Measurements from ENCODE around the gene TMBIM1.

TMBIM1 gene

GRCh38 chr2:218272531-218273212 is 19.6 kb downstream of the TMBIM1 start:
- peak; percentile 84 for DNase-seq (ENCODE audit: low spot score)

- DNase-seq (ENCODE audit: low spot score), result no peak
Observed at GRCh38 chr2:218271865-218272530, 20.3 kb downstream of the TMBIM1 start.

- DNase-seq (ENCODE audit: low spot score), result no peak
Observed at GRCh38 chr2:218271487-218271797, 20.9 kb downstream of the TMBIM1 start.

- DNase-seq (ENCODE audit: low spot score), result peak; percentile 63
Observed at GRCh38 chr2:218270721-218271486, 21.4 kb downstream of the TMBIM1 start.

GRCh38 chr2:218269900-218270720 is 22.2 kb downstream of the TMBIM1 start, which contains the start of the genes AAMP and PNKD:
AAMP (minus strand) TSS chr2:218270137; CDS start chr2:218270086, 51 bp downstream.
PNKD (plus strand) TSS chr2:218270519; CDS start chr2:218270536, 17 bp downstream.
- peak; percentile 99 for DNase-seq (ENCODE audit: low spot score)

GRCh38 chr2:218267259-218267658 is 25.0 kb downstream of the TMBIM1 start:
- no peak for DNase-seq (ENCODE audit: low spot score)

GRCh38 chr2:218266316-218266979 is 25.9 kb downstream of the TMBIM1 start:
- no peak for DNase-seq (ENCODE audit: low spot score)

- DNase-seq (ENCODE audit: low spot score), result no peak
Observed at GRCh38 chr2:218265626-218266025, 26.7 kb downstream of the TMBIM1 start.

GRCh38 chr2:218264773-218265561 is 27.3 kb downstream of the TMBIM1 start:
- no peak for DNase-seq (ENCODE audit: low spot score)

- DNase-seq (ENCODE audit: low spot score), result no peak
Observed at GRCh38 chr2:218263817-218264641, 28.3 kb downstream of the TMBIM1 start.

GRCh38 chr2:218262631-218263586 is 29.4 kb downstream of the TMBIM1 start:
- DNase-seq (ENCODE audit: low spot score), result no peak

GRCh38 chr2:218262237-218262600 is 30.1 kb downstream of the TMBIM1 start:
- no peak for DNase-seq (ENCODE audit: low spot score)

GRCh38 chr2:218261423-218262236 is 30.7 kb downstream of the TMBIM1 start:
- no peak for DNase-seq (ENCODE audit: low spot score)

- DNase-seq (ENCODE audit: low spot score), result no peak
Observed at GRCh38 chr2:218260742-218261422, 31.4 kb downstream of the TMBIM1 start, which contains the start of gene GPBAR1. GPBAR1 (plus strand) TSS chr2:218261015; CDS start chr2:218262725, 1,710 bp downstream.

- DNase-seq (ENCODE audit: low spot score), result no peak
Observed at GRCh38 chr2:218260166-218260565, 32.1 kb downstream of the TMBIM1 start.

GRCh38 chr2:218259099-218259961 is 33.0 kb downstream of the TMBIM1 start:
- peak; percentile 35 for DNase-seq (ENCODE audit: low spot score)

Measured in RKO (cell line).